NCI-H1417 (cell line): ENCODE results near the gene CPT2.
A peak's percentile ranks its signal among the peaks of the same experiment; 100 is the strongest.

Source experiments
- DNase-seq, 3 experiments: peaks; one replicate each; lab custom pipeline; 2025; lab: John Stamatoyannopoulos, UW

The CPT2 gene

DNA sequence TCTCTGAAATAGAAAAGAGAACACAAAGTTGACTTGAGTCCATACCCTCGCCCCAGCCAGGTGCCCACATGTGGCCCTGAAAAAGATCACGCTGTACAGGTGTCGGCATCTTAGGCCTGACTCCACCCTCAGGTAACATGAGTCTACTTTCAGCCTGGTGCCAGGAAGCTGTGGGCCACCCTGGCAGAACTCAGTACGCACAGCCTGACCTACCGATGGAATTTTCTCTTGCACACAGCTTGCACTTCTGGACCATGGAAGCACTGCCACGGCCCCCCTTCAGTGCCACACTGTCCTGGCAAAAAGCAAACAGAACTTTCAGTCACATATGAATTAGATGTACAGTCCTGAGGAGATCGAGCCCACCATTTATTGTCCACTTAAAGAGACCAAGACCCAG lies 21.6 kb downstream of the CPT2 start:
- no peak for DNase-seq

DNA sequence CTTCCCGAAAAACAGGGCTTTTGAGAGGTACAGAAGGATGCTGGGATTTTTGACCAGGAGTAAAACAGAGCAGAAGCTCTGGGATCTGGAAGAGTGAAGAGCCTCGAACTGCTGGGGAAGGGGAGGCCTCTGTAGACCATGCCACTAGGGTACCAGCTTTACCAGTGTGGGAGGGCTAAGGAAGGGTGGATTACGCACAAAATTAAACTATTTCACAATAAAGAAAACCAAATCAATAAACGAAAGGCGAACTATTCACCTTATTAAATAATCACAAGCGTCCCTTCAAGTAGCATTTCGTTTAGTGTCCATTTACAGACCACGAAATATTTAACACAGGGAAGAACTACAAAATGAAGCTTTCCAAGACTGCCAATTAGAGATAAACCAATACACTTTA lies 23.1 kb downstream of the CPT2 start:
- no peak for DNase-seq

DNA sequence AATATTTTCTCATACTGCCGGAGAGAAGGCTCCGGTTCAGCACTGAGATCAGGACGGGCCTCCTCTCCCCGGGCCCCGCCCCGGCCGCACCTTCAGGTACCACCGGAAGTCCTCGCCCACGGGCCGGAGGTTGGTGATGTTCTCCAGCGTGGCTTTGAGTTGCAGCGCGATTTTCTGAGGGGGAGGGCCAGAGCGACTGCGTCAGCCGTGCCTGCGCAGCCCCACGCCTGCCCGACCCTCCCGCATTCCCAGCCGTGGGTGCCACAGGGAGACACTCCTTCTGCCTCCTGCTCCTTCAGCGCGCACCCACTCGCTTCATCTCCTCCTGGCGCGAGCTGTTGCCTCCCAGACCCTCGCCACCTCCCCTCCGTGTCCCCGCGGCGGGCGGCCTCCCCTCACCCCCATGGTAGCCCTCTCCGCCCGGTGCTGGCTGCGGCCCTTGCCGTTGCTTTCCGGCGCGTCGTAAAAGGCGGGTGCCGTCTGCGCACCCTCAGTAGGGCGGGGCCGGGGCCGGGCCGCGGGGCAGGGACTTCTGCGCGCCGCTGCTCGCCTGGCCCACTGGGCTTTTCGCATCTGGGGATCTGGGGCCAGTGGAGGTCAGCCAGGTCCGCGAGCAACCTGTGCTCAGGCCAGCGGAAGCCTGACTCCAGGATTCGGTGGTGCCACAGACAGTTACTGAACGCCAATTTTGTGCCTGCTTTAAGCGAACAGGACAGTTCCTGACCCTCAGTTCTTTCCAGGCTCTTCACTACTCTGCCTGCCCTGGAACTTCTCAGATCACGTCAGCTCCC lies 23.7 kb downstream of the CPT2 start, which contains the start of gene CZIB:
Gene CZIB, minus strand, starts transcription at position 464 of the 791 bp plus-strand sequence. Its CDS starts 59 bp downstream, at position 405.
- DNase-seq: peak; percentile 93 to 97 (median 96)

DNA sequence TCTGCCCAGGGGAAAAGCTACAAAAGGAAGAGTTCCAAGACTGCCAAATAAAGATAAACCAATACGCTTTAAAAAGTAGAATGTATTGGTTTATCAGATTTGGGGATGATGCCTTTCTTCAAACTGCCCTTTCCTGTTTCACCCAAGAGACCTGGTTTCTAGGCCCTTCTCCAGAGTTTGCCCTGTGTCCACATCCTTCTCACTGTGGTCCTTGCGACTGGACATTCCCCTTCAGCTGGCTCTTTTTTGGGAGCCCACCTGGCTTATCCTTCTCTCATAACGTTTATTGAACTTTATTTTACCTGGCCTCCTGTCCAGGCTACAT lies 24.3 kb downstream of the CPT2 start:
- no peak for DNase-seq

DNA sequence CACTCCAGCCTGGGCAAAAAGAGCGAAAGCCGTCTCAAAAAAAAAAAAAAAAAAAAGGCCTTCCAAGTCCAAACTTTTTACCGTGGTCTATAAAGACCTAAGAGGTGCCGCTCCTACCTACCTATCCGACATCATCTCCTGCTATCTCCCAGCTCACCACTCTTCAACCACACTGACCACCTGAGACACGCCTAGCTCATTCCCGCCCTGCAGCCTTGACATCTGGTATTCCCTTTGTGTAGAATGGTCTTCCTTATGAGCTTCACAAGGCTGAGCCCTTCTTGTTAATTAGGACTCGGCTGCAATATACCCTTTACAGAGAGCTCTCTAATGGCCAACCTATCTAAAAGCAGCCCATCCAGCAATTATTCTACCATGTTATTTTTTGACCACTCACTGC lies 41.0 kb downstream of the CPT2 start:
- no peak for DNase-seq

DNA sequence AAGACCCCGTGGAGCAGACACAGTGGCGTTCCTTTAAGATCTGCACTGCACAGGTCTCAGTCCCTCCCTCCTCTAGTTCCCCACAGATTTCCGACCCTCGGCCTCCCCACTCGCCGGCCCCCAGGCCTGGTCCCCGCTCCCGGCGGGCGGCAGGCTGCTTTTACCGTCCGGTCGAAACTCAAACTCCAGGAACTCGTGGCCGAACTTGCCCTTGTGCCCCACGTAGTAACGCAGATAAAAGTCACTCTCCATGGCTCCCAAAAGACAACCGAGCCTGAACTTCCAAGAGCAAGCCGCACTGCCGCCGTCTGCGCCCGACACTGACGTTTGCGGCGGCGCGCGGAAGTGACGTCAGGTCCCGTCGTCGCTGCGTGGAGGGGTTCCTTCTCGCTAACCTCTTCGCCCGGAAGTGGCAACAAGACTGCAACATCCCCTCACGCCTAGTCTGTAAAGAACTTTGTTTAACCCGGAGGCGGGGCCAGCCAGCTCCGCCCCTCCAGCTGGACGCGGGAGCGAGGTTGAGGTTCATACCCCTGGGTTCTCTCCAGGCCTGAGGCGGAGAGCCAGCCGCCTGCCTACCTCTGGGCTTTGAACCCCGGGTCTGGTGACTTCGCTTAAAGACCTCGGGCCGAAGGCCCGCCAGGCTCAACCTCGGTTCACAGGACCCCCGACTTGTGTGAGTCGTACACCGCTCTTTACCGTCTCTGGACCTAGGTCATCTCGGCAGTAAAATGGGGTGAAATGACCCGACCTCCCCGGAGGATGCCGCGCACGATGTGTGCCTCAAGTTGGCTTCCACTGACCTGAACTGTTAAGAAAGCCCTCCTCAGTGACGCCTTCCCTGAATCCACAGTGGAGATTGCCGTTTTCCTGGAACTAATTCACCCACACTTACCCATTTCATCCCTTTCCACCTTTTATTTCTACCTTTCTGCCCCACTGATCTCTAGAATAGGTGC lies 41.9 kb downstream of the CPT2 start, which contains the start of gene MAGOH:
Gene MAGOH, minus strand, starts transcription at position 322 of the 959 bp plus-strand sequence. Its CDS starts 70 bp downstream, at position 252.
- DNase-seq: peak; percentile 90 to 96 (median 92)

DNA sequence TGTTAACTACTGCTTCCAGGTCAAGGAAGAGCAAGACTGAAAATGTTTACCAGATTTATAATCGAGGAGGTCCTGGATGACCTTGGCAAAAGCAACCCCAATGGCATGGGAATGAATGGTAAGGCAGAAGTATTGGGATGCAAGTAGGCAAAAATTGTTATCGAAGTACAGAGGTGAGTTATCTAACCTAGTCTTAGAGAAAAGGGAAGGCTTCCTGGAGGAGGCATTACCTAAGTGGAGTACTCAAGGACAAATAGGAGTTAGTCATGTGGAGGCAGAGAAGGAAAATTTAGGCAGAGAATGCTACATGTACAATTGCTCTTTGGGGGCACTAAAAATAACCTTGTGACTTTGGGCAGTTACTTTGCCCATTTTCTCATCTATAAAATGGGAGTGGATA lies 45.2 kb downstream of the CPT2 start:
- no peak for DNase-seq

DNA sequence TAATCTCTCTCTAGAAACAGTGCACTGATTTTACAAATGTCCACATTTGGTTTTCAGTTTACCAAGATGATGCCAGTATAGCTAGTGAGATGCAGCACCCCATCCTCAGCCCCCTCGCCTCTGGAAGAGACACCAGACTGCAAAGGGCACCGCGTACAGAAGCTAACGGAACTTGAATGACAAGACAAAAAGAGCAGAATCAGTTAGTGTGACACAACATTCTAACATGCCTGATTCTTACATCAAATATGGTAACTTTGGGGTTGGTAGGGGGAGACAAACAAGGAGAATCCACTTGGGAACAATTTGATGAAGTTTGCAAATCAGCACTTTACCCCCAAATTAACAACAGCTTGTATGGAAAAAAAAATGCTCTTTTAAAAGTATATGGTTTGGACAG lies 45.8 kb downstream of the CPT2 start:
- DNase-seq: no peak

DNA sequence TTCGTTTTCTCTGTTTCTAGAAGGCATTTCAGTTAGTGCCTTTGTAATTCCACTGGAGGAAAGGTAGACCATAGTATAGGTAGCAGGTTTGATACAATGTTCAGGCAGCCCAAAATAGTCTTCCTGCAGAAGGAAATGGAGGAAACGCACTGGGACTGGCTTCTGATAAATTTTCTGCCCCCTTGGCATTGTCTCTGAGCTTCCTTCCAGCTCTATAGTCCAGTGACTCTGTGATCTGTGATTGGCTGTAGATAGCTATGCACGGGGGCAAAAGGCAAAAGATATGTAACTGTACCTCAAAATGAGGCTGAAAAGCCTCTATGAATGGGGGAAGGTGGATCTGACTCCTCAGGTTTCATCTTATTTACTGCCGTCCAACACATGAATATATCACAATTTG lies 47.5 kb downstream of the CPT2 start:
- no peak for DNase-seq

DNA sequence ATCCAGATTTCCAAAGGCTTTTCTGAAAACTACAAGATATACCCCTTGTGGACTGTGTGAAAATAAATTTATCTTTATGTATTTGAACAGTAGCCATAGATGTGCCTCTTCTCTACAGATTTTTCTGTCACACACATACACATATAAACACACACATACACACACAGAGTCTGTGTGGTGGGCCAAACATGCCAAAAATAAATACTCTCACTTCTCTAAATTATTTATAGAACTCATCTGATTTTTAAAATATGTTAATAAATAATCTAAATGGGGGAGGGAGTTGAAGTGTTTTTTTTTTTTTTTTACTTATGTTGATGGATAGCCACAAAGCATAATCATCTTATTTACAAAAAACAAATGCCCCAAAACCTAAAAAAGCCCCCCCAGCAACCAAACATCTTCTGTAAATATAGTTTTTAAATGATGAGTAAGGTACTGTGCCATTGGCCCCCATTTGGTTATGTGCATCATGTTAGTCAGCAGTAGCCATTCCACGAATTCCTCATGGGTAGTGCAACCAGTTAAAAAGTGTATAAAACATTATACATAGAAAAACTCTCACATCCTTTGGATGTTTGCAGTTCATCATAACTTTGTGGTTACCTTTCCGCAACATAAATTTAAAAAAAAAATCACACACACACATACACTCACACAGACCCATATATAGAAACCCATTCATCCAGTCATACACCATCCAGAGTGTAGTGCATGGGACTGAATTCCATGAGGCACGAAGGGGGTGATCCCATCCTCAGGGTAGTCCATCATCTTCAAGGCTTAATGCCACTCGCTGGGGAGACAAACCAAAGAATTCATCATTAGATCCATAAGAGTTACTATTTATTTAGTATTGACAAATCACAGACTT lies 49.9 kb downstream of the CPT2 start:
- no peak for DNase-seq

DNA sequence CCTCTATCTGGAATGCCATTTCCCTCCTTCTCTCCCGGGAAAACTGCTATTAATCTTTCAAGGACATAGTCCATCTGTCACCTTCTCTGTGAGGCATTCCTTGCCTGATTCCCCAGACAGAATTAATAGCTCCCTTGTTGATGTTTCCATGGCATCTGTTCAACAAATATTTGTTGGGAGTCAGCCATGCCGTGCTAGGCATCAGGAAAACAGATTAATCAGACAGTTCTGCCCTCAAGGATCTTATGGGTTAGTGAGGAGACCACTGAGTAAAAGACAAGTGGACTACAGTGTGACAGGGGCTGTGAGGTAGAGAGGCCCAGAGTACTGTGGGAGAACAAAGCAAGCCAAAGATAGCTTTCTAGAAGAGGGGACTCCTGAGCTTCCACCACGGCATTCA lies 53.1 kb downstream of the CPT2 start:
- peak in 2 of 3 experiments; percentile 12 to 66 for DNase-seq

DNA sequence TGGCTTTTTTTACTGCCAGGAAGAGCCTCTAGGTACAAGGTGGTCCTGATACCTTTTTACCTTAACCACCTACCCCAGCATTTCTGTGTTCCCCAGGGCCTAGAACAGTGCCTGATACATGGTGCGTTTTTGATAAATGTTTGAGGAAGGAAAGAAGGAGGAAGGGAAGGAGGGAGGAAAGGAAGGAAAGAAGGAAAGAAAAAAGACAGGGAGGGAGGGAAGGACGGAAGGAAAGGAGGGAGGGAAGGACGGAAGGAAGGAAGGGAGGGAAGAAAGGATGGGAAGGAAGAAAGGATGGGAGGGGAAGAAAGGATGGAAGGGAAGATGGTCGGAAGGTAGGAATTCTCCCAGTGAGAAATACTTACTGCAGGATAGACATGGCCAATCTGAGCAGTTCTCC lies 53.7 kb downstream of the CPT2 start:
- DNase-seq: no peak

DNA sequence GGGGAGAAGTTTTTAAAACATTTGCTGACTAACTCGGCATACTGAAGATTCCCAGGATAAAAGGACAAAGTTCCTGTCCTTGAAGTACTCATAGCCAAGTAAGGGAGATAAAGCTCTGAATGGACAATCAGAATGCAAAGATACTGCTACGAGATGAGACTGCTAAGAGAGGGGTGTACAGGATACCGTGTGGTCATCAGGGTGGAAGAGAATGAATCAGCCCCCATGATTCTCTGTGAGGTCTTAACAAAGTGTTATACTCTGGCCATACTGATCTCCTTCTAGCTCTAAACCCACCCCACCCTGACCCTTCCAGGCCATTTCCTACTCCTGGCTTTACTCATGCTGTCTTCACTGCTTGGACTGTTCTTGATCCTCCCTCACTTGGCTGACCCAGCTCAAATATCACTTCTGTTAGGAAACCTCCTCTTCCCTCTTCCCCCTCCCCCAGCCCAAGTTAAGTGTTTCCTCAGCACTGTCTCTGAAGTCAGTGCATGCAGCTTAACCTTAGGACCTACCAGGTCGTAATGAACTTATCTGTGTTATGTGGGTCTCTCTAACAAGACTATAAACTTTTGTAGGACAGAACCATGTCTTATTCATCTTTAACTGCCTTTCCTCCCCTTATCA lies 57.5 kb downstream of the CPT2 start:
- DNase-seq: no peak

DNA sequence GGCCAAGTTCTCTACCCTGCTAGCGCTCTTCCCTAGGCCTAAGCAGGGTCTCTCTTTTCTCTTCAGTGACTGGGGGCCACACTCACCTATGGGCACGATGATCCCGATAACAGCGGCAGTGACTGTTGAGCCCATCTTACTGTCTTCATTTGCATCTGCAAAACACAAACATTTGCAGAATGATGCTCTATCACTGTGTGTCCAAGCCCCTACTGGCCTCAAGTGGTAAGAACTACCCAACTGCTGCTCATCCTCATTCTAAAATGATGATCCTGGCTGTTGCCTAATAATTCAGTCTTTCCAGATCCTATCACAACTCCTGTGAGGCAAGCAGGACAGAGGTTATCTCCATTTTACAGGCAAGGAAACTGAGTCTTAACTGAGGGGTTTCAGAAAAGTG lies 58.4 kb downstream of the CPT2 start:
- DNase-seq: no peak

DNA sequence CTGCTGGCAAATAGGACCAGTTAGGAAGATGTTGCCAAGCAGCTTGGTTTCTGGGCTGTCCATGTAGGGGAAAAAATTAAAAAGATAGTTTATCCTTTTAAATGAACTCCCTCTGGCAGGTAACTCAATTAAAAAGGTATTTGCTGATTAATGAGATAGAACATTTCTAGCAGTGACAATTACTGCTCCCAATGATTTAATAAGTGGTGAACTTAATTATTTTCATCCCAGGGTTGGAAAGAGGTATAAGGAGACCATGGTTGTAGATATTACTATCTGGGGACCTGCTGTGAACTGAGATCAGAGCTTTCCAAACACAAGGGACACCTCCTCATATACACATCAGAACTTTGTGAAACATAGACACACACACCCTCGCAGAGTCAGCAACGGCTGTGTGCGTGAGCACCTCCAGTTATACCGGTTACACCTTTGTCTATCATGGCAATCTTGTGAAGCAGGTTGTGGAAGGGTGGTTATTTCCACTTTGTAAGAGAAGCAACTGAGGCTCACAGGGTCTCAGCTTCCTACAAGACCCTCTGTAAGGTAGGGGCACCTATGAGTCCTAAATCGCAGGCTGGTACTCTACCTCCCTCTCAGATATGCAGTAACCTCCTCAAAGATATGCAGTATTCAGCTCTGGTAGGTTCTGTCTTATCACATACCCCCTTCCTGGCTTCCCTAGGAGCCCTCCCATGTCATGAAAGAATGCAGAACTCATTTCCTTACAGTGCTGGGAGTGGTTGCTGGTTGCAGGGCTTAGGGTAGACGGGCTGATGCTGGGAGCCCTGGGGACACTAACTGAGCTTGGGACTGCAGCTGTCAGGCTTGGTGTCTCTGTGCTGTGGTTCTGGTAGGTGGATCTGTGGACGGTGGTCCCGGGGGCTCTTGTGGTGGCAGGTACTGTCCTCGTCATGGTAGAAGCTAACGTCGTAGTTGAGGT lies 60.2 kb downstream of the CPT2 start:
- no peak for DNase-seq

DNA sequence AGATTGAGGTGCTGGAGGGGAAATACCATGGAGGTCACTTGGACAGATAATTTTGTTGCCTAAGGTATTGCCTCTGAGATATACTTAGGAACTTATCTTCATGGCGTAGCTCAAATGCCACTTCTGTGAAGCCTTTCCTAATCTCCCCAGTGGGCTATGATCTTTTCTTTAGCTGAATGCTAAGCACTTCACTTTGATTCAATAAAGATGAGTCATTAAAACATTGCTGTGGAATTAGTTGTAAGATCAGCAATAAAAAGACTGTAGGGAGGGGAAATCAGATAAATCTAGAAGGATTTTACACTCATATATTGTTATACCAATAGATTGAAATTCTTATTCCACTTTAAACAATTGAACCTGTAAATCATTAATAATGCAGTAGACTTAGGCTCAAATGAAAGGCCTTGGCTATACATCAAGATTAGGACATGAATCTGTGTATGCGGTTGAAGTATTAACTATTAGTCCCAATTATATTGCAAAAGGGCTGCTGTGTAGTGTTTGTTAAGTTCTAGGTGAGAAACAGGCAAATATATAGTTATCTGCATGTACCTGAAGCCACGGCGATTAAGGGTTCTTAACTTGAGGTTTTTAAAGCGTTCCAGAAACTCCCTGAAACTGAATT lies 60.9 kb downstream of the CPT2 start:
- DNase-seq: no peak

DNA sequence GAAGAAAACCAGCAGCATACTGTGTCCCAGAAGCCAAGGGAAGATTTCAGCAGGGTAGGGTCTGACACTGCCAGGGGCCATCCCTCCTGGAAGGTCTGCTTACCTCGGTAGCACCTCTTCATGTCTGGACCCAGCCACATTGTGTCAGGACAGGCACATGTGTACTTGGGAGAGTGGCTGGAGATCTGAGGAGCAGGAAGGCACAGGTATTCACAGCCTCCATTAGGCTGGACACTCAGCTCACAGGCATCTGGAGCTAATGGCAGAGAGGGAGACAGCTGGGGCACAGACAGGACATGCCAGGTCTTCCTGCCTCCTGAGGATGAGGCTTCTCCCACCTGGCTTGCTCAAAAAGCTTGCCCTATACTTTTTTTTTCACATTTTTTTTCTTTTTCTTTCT lies 61.6 kb downstream of the CPT2 start:
- no peak for DNase-seq

DNA sequence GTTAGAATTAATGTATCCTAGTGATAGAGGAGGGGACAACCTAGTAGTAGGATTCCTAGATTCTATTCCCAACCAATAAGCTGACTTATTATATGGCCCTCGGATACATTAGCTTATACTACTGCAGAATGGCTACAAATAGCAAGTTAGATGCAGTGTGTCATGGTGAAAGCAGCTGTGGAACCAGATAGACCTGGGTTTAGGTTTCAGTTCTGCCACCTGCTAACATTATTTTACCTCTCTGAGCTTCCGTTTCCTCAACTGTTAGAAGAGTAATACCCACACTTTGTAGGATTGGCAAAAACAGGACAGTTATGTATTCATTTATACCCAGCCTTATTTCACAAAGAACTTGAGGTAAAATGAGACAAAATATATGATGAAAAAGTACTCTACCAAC lies 63.3 kb downstream of the CPT2 start:
- no peak for DNase-seq

DNA sequence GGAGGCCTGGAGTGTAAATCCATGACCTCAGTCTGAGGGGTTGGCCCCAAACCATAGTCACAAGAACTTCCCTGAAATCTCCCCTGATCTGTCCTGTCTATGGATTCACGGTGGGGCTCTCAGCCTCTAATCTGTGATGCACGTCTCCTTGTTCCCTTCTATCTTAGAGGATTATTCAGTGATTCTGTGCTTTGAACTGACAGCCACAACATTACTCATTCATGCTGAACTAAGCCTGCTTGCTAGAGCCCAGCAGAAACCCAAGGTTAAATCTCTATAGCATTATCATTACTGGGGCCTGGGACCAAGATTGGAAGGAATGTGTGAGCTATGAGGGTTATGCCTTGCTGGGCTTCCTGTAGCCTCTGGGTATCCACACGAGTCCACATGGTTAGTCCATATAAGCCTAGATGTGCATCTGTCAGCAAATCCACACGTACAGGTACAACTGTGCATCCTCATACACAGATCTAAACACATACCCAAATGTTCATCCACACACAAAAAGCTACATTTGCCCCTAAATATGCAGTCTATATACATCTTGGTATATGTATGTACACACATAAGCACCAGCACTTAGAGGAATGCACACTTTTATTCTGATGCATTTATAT lies 64.1 kb downstream of the CPT2 start:
- DNase-seq: no peak
